ENCODE measurements around the gene NOS3. TPM values are rescaled to one million over a fixed set of nuclear protein-coding genes. Genes with fewer than 3 reads are reported as not detected.

NOS3 gene
- total and polyA plus RNA-seq, 9 of the 15 experiments (the other 6 are each of a cell fraction or from before 2014, with no cell fraction given): 1.1 to 121 (median 23.6) TPM

GRCh38 chr7:150943453-150943814 is 47.4 kb upstream of the NOS3 start (continued):
- TF ChIP-seq MYNN (IDR thresholded peaks at IDR 0.05) (0 out of 2 replicates have a peak, but pooled peaks have one; percentile 34), MYNN (CRISPR knock-in tag; IDR thresholded peaks at IDR 0.05) (no peak)

GRCh38 chr7:150944066-150945042 is 46.5 kb upstream of the NOS3 start:
- BruUV-seq (replicated peaks): no TSS peak
- WGBS (ENCODE audit: insufficient coverage, low coverage, missing lambda C conversion rate): 53% methylated on average over 6 of the region's 6 CpGs
- Histone ChIP-seq H3K27ac (ENCODE audit: extremely low read depth, low read depth, low read length) (no peak overlapping the region), H3K4me3 (no peak overlapping the region), H2AFZ (ENCODE audit: low read depth, low read length) (no peak overlapping the region), H3K9ac (ENCODE audit: insufficient read depth in 1 of 2, low read depth in 2 of 2, low read length in 2 of 2) (peak overlapping the region in 1 of 2 experiments; percentile 81; a peak in 2 of 4 replicates), H3K9me1 (ENCODE audit: control insufficient read depth, insufficient read depth, low read length) (peaks cover 5% of the 10 kb centered on the region), H3K9me3 (replicated peaks; ENCODE audit: control insufficient read depth, insufficient read depth, low read depth, low read length) (no peaks in the 10 kb centered on the region), H4K20me1 (replicated peaks; ENCODE audit: control insufficient read depth, insufficient read depth, low read length) (peaks cover 8% of the 10 kb centered on the region; the same call in 1 of the 2 replicates), H3K27me3 (ENCODE audit: control insufficient read depth in 2 of 2, insufficient read depth in 2 of 2, low read length in 2 of 2) (no peaks in the 10 kb centered on the region), H3K79me2 (ENCODE audit: control insufficient read depth, insufficient read depth, low read length) (peaks cover 14% of the 10 kb centered on the region), H3K36me3 (ENCODE audit: control insufficient read depth, insufficient read depth, low read length) (peaks cover 55% of the 10 kb centered on the region), H3K4me1 (replicated peaks in 1 of 2; ENCODE audit: control insufficient read depth in 2 of 2, insufficient read depth in 2 of 2, low read length in 2 of 2) (peaks cover 22 to 75% of the 10 kb centered on the region in 2 experiments), H3K4me2 (ENCODE audit: insufficient read depth, low read length) (no peak overlapping the region)
- FAIRE-seq (peak; percentile 51), ATAC-seq (peak; percentile 9), DNase-seq (ENCODE audit: extremely low read depth in 1 of 4, low spot score in 3 of 4) (no peak)
- intact Hi-C loops (cut with micrococcal nuclease) (no loop called here), in situ Hi-C loops (cut with MboI) (no loop called here)
- ChIA-PET CTCF (ENCODE audit: low intra/inter-chr PET ratio) (no interaction called here), POLR2A (interaction anchor here (0.6 to 3.8 kb wide), 10 partner anchors 9 to 260 kb away, joined by 3 to 20 read pairs (median 4); partner anchors contain the start of gene NOS3)
- TF ChIP-seq NCOR1 (IDR thresholded peaks at IDR 0.05) (no peak), NR3C1 (CRISPR knock-in tag; IDR thresholded peaks at IDR 0.05) (no peak), RBM25 (IDR thresholded peaks at IDR 0.05; ENCODE audit: low read depth, low read length, severe bottlenecking) (no peak), KDM2B (CRISPR knock-in tag; IDR thresholded peaks at IDR 0.05) (no peak), ZNF696 (CRISPR knock-in tag; conservative IDR thresholded peaks at IDR 0.05) (no peak), MYBL2 (IDR thresholded peaks at IDR 0.05; ENCODE audit: low read depth) (no peak), MYBL2 (CRISPR knock-in tag; IDR thresholded peaks at IDR 0.05; ENCODE audit: borderline replicate concordance) (no peak), PCBP2 (IDR thresholded peaks at IDR 0.05; ENCODE audit: low read depth, low read length, poor library complexity, severe bottlenecking) (no peak), NCOA4 (IDR thresholded peaks at IDR 0.05; ENCODE audit: partially characterized antibody) (no peak), BCL6 (CRISPR knock-in tag; IDR thresholded peaks at IDR 0.05) (no peak), ZNF507 (tag; conservative IDR thresholded peaks at IDR 0.05) (no peak), CEBPB (tag; IDR thresholded peaks at IDR 0.05) (no peak), SFPQ (IDR thresholded peaks at IDR 0.05; ENCODE audit: low read depth, low read length) (no peak), ZNF41 (CRISPR knock-in tag; conservative IDR thresholded peaks at IDR 0.05) (no peak)

Data from K562 (cell line).